H54 (cell line): Measurements from ENCODE around the gene ZCCHC8.

Experiments
- DNase-seq: peaks from one replicate; pipeline ENCODE4 v3.0.0; 2011; ENCODE audit warnings: low spot score, mixed read lengths; ENCODE audit not compliant: insufficient read length
- FAIRE-seq: peaks from 3 replicates; lab custom pipeline; 2011; peaks lifted over from hg19 to GRCh38; lab: Jason Lieb, UNC
- POLR2A ChIP-seq: IDR thresholded peaks from 2 replicates; pipeline ENCODE4 v1.6.1; 2011; ENCODE audit warnings: low read depth, mild to moderate bottlenecking, low read length

The ZCCHC8 gene

DNA sequence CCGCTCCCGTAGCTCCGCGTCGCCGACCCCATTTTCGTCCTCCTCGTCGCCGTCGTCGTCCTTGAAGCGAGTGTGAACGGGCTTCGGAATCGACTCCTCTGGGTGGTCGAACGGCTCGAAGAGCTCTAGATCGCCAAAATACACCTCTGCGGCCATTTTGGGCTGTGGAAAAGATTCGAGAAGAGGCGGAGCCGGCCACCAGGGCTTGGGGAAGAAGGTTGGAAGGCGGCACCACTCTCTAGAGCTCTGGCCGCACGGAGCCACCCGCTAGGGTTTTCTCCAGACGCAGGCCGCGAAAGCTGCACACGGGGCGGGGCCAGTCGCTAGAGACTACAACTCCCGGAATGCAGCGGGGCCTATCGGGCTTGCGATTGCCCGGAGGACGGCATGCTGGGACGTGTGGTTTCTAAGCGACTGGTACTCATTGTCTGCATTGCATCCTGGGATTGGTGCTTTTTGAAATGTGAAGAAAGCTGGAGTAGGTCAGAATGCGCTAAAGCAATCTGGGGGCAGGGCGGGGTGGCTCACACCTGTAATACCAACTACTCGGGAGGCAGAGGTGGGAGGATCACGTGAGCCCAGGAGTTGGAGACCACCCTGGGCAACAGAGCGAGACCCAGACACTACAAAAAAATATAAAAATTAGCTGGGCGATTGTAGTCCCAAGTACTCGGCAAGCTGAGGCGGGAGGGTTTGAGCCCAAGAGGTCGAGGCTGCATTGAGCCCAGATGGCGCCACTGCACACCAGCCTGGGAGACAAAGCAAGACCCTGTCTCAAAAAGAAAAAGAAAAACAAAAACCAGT is at the start of gene ZCCHC8:
TSS of gene ZCCHC8 (minus strand) at position 248 of the 804 bp plus-strand sequence. CDS start at position 156, 92 bp downstream.
- TF ChIP-seq POLR2A: peak; percentile 62
- FAIRE-seq (peak; percentile 96), DNase-seq (peak; percentile 85)

DNA sequence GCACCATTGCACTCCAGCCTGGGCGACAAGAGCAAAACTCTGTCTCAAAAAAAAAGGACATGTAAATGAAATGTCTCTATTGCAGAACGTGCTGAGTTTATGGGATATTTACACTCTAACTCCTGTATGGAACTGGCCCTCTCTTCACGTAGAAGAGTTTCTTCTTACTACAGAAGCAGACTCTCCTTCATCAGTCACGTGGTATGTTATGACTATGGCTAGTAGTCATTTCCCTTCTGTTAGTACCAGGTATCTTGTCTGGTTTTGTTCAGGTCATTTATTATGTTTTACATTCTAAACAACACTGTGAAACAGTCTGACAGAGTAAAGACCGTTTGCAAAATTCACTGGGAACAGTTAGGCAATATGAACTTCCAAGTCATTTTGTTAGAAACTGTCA is 46.6 kb upstream of the ZCCHC8 start:
- DNase-seq (no peak), FAIRE-seq (peak; percentile 33)

DNA sequence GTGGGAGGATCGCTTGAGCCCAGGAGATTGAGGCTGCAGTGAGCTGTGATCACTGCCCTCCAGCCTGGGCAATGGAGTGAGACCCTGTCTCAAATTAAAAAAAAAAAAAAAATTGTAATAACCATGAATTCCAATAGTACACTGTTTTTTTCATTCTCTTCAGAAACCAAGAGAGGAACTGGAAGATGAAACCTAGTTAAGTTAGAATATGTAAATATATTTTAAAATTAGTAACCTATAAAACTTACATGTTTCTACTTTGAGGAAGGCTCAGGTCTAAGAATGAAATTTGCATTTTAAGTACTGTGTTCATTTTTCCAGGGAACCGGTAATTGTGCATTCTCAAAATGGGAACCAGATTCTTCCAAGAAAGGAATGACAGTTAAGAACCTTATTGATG is 45.1 kb upstream of the ZCCHC8 start:
- no peak for TF ChIP-seq POLR2A
- DNase-seq (no peak), FAIRE-seq (no peak)

More for the DNA sequence above, 46.6 kb upstream of the ZCCHC8 start:
- TF ChIP-seq POLR2A: no peak

DNA sequence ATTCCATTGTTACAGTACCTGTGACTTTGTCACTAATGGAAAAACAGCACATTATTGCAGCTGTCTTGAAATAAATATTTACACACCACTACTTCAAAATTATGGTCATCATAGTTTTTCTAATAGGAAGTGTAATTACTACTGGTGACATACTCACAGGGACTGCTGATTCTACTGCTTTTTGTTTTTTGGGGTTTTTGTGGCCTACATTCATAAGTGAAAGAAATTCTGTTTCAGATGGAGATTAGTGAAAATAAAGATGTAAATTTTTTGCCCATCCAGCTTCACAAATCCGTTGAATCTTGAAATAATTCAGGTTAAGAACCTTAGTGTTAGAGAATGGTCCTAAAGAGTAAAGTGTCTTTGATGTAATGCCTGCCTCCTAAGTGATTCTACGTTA is 43.8 kb upstream of the ZCCHC8 start:
- no peak for TF ChIP-seq POLR2A
- FAIRE-seq (no peak), DNase-seq (no peak)

DNA sequence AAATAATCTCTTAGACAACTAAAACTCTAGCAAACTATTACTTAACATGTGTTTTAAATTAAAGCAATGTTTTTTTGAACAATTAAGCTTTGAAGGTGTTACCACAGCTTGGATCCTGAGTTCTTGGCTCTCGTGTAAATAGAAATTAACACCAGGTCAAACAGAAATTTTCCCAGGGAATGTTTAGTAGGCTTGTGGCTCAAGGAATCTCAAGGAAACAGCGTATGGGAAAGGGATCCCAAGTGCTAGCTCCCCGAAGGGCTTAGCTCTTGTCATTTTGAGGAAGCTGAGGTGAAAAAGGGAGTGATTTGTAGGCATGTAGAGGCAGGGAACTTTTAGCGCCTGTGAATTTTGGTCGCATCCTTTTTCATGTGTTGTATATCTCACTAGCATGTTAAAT is 37.8 kb upstream of the ZCCHC8 start:
- FAIRE-seq: no peak
- TF ChIP-seq POLR2A: no peak

DNA sequence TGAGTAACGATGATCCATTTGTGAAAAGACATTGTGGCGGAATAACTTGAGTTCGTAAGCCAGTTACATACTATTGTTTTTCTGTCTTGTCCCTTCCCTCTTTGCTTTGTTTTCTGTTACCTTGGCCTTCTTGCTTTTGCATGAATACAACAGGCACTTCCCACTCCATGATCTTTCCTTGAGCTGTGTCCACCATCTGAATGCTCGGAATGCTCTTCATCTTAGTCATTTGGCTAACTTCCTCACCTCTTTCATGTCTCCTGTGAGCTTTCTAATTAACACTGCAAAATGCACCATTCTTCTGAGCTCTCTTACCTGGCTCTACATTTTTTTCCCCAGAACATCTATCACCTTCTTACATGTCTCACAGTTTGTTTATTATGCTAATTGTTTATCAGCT is 36.3 kb upstream of the ZCCHC8 start:
- DNase-seq (no peak), FAIRE-seq (no peak)
- TF ChIP-seq POLR2A: no peak

More for the DNA sequence above, 37.8 kb upstream of the ZCCHC8 start:
- no peak for DNase-seq

DNA sequence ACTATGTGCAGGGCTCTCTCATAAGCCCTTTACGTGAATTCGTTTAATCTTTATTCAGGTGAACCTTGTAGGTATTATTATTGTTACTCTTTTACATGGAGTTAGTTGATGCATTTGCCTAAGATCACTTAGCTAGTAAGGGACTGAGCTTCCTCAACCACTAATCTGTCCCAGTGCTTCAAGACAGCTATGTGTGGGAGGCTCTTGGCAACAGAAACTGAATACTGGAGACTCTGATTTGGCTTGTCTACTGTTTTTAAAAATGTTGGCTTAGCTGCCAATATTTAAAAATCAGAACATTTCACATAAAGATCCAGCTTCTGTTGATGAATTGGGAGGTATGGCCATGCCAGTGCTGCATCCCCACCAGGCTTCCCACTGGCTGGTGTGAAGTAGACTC is 33.1 kb upstream of the ZCCHC8 start:
- no peak for DNase-seq
- no peak for TF ChIP-seq POLR2A

DNA sequence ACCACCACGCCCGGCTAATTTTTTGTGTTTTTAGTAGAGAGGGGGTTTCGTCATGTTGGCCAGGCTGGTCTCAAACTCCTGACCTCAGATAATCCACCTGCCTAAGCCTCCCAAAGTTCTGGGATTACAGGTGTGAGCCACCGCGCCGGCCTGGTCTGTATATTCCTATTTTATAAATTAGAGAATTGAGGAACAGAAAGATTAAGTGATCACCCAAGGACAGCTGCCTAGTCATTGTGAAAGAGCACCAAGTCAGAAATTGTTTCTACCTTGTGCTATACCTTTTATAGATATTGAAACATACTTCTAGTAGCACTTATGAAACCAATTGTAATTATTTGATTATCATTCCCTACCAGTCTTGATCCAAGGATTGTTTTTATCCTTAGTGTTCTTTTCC is 28.3 kb upstream of the ZCCHC8 start:
- no peak for TF ChIP-seq POLR2A
- no peak for FAIRE-seq

More for the DNA sequence above, 33.1 kb upstream of the ZCCHC8 start:
- FAIRE-seq: no peak

DNA sequence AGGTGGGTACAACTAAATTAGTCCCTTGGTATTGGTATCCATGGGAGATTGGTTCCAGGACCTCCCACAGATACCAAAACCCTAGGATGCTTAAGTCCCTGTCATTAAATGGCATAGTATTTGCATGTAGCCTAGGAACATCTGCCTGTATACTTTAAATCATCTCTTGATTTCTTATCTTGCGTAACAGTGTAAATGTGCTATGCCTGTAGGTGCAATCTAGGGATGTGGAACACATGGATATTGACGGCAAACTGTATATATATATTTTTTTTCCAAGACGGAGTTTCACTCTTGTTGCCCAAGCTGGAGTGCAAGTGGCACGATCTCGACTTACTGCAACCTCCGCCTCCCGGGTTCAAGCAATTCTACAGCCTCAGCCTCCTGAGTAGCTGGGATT is 27.9 kb upstream of the ZCCHC8 start:
- DNase-seq: no peak
- no peak for FAIRE-seq

More for the DNA sequence above, 28.3 kb upstream of the ZCCHC8 start:
- DNase-seq: no peak

DNA sequence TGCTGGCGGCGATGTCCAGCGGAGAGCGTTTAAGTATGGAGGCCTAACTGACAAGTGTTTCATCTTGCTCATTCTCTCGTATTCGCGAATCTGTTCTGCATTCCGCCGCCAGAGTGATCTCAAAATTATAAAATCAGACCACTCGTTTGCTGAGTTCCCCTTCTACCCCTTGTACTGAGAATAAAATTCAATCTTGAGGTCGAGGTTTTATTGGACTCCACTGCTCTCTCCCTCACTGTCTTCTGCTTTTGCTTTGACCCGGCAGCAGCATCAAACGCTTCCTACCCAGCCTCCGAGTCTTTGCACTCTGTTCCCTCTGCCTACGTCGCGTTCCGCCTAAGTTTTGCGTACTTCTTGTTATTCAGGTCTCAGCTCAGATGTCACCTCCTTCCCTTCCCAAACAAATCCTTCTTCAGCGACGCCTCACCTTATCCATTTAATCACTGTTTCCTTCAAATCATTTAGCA is 26.8 kb upstream of the ZCCHC8 start:
- TF ChIP-seq POLR2A: peak; percentile 16; the same call in 1 of the 2 replicates
- FAIRE-seq (peak; percentile 78), DNase-seq (no peak)

More for the DNA sequence above, 27.9 kb upstream of the ZCCHC8 start:
- TF ChIP-seq POLR2A: no peak

DNA sequence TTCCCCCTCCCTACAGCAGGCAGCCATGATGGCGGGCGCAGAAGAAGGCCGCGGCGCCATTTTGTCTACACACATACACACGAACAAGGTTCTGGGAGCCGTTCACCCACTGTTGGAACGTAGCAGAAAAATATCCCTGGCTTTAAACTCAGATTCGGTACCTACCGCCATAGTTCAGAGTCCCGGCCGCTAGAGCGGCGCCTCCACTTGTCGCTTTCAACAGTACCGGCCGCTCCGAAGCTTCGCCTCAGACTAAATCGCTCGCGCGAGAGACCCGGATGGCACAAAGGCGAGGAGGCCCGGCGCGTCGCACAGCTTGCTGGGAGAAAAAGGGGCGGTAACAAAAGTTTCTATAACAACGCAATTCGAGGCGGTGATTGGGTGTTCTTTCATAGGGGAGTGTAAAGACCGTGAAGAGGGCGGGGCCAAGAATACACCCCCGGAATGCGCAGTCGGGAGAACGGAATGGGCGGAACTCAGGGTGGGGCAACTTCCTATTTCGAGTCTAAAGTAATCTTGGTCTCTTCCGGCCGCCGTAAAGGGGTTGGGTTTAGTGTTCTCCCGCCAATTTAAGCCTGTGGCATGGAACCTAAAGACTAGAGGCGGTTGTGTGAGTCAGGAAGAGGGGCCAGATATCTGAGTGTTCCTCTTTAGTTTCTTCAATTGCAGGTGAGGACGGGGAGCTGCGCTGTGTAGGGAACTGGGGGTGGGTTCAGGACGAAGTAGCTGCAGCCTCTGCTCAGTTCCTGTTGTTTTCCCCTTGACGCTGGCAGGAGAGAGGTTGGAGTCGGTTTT is 26.1 kb upstream of the ZCCHC8 start, which contains the start of the genes KNTC1 and RSRC2:
TSS of gene KNTC1 (plus strand) at position 567 of the 795 bp plus-strand sequence. CDS start 2,815 bp downstream, outside the sequence.
TSS of gene RSRC2 (minus strand) at position 254 of the 795 bp plus-strand sequence. CDS start at position 171, 83 bp downstream.
- peak; percentile 73 for TF ChIP-seq POLR2A
- peak; percentile 99 for FAIRE-seq
- peak; percentile 81 for DNase-seq

DNA sequence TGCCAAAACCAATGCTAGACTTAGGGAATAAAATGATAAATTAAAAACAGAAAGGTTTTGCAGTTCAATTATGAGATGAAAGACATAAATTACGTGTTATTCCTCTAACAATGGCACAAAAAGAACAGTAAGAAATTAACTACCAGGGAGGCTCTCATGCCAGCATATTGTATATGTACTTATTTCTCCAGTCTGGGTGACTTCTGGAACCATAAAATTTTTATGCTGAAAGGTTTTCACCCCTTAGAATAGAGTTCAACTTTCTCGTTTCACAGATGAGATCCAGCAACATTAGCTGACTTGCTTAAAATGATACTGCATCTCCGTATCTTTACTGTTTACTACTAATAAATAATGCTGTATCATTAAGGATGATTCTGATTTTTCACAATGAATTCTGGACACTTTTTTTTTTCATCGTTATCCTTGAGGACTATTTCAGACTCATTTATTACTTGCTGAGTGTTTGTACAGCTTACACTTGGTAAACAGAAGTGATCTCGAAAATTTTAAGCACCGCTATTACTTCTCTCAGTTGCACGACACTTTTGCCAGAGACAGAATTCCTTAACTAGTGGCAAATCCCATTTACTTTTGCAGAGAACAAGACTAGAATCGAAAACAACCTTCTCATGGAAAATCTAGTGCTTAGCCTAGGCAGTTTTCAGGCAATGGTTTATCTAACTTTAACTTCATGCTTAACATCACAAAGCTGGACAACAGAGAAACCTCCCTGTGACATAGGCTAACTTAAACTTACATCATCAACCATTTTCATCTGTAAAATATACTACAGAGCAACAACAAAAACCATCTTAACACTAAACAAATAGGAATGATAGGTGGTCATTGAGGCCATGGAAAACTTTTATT is 23.4 kb upstream of the ZCCHC8 start:
- TF ChIP-seq POLR2A: no peak
- DNase-seq: no peak
- peak; percentile 67 for FAIRE-seq

DNA sequence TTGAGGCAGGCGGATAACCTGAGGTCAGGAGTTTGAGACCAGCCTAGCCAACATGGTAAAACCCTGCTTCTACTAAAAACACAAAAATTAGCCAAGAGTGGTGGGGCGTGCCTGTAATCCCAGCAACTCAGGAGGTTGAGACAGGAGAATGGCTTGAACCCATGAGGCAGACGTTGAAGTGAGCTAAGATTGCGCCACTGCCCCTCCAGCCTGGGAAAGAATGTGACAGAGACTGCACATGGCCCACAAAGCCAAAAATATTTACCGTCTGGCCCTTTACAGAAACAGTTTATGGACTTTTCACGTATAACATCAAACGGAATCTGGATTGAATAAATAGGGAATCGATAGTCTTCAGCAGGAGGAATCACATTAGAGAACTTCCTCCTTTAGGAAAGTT is 22.5 kb upstream of the ZCCHC8 start:
- DNase-seq (no peak), FAIRE-seq (no peak)

More for the DNA sequence above, 22.5 kb upstream of the ZCCHC8 start:
- TF ChIP-seq POLR2A: no peak
